ENCODE data around the gene VWCE.
A peak's percentile ranks its signal among the peaks of the same experiment; 100 is the strongest.

Gene VWCE

GRCh38 chr11:61294717-61295595 lies at the start of gene VWCE:
VWCE (minus strand) TSS chr11:61295316; CDS start chr11:61295037, 279 bp downstream.
- DNase-seq: no peak

GRCh38 chr11:61343792-61344745 lies 49.0 kb upstream of the VWCE start:
- DNase-seq: no peak

GRCh38 chr11:61342207-61342803 lies 47.2 kb upstream of the VWCE start:
- no peak for DNase-seq

GRCh38 chr11:61341706-61342105 lies 46.6 kb upstream of the VWCE start:
- DNase-seq: no peak

GRCh38 chr11:61340979-61341378 lies 45.9 kb upstream of the VWCE start:
- no peak for DNase-seq

GRCh38 chr11:61339490-61339878 lies 44.4 kb upstream of the VWCE start:
- DNase-seq: no peak

- DNase-seq: no peak
These were observed 43.8 kb upstream of the VWCE start for GRCh38 chr11:61338783-61339489.

GRCh38 chr11:61337706-61338470 lies 42.8 kb upstream of the VWCE start:
- DNase-seq: no peak

GRCh38 chr11:61336171-61336935 lies 41.2 kb upstream of the VWCE start:
- peak; percentile 78 for DNase-seq

- no peak for DNase-seq
These were observed 40.2 kb upstream of the VWCE start for GRCh38 chr11:61335355-61335710.

GRCh38 chr11:61334434-61335354 lies 39.6 kb upstream of the VWCE start:
- no peak for DNase-seq

GRCh38 chr11:61333550-61334433 lies 38.7 kb upstream of the VWCE start:
- DNase-seq: no peak

GRCh38 chr11:61332797-61333549 lies 37.9 kb upstream of the VWCE start, which contains the start of the genes DDB1 and TKFC:
DDB1 (minus strand) TSS chr11:61333105; CDS start chr11:61332968, 137 bp downstream.
TKFC (plus strand) TSS chr11:61333228; CDS start chr11:61334729, 1,501 bp downstream.
- peak; percentile 72 for DNase-seq

- DNase-seq: no peak
These were observed 37.2 kb upstream of the VWCE start for GRCh38 chr11:61332281-61332796.

GRCh38 chr11:61331651-61332050 lies 36.5 kb upstream of the VWCE start:
- no peak for DNase-seq

GRCh38 chr11:61329871-61330270 lies 34.8 kb upstream of the VWCE start:
- DNase-seq: no peak

- no peak for DNase-seq
These were observed 33.2 kb upstream of the VWCE start for GRCh38 chr11:61328351-61328750.

GRCh38 chr11:61327669-61328071 lies 32.6 kb upstream of the VWCE start:
- no peak for DNase-seq

All from NCI-H2029 treated with DMSO at 0.1 percent for 48 hours (cell line).